HuH-7.5 (cell line): ENCODE results near the gene SBSN.

Experiments
- DNase-seq: peaks from one replicate; pipeline ENCODE4 v3.0.0; 2011; ENCODE audit warnings: low spot score

Gene SBSN

GRCh38 chr19:35474104-35474503, 54.0 kb downstream of the SBSN start:
- no peak for DNase-seq
